DND-41 (cell line): ENCODE data around the gene THOP1.

ENCODE experiments used
- ATAC-seq: fragments of 200-7000 bp; cut with Tn5 transposase; 3 replicates; pipeline ENCODE4 v1.9.1; 2021; ENCODE audit warnings: low read depth; ENCODE audit not compliant: insufficient read depth
- DNase-seq: peaks from one replicate; pipeline ENCODE4 v3.0.0-alpha.2; 2020
- H2AFZ ChIP-seq: 2 replicates; pipeline ENCODE4 v1.6.0; 2012; ENCODE audit warnings: low read depth, low read length
- H3K27ac ChIP-seq: 2 replicates; pipeline ENCODE4 v1.5.1; 2012; ENCODE audit warnings: low read length, inconsistent platforms
- H3K27me3 ChIP-seq: fragments of 200-600 bp; sonication (generic); 2 replicates; pipeline ENCODE4 v1.6.0; 2012; ENCODE audit warnings: low read length, mild to moderate bottlenecking, inconsistent platforms; ENCODE audit not compliant: insufficient read depth, poor library complexity
- H3K36me3 ChIP-seq: 2 replicates; pipeline ENCODE4 v1.5.1; 2012; ENCODE audit warnings: low read length, inconsistent platforms; ENCODE audit not compliant: insufficient read depth
- H3K4me1 ChIP-seq: 2 replicates; pipeline ENCODE4 v1.5.1; 2012; ENCODE audit warnings: mild to moderate bottlenecking, low read length; ENCODE audit not compliant: insufficient read depth
- H3K4me2 ChIP-seq: 2 replicates; pipeline ENCODE4 v1.6.0; 2012; ENCODE audit warnings: mild to moderate bottlenecking, moderate library complexity, low read length, inconsistent platforms; ENCODE audit not compliant: insufficient read depth
- H3K4me3 ChIP-seq, 2 experiments: fragments of 200-600 bp in 1 of 2; shearing (Covaris generic) in 1 of 2; 2 replicates each; pipeline ENCODE4 v1.5.1; 2012 to 2016; ENCODE audit warnings: inconsistent platforms in 2 of 2, low read length in 2 of 2, mild to moderate bottlenecking in 2 of 2, low read depth in 1 of 2, moderate library complexity in 1 of 2
- H3K79me2 ChIP-seq: 2 replicates; pipeline ENCODE4 v1.6.0; 2012; ENCODE audit warnings: low read length, inconsistent platforms; ENCODE audit not compliant: insufficient read depth
- H3K9ac ChIP-seq: 2 replicates; pipeline ENCODE4 v1.6.0; 2012; ENCODE audit warnings: low read depth, mild to moderate bottlenecking, inconsistent platforms, low read length, moderate library complexity
- H3K9me3 ChIP-seq: 2 replicates; pipeline ENCODE4 v1.5.1; 2012; ENCODE audit warnings: low read length, moderate library complexity, mild to moderate bottlenecking, inconsistent platforms; ENCODE audit not compliant: insufficient read depth, severe bottlenecking
- H4K20me1 ChIP-seq: 2 replicates; pipeline ENCODE4 v1.6.0; 2012; ENCODE audit warnings: low read length; ENCODE audit not compliant: insufficient read depth
- CTCF ChIP-seq: IDR thresholded peaks from 2 replicates; pipeline ENCODE4 v1.5.1; 2012; ENCODE audit warnings: borderline replicate concordance, low read length, moderate library complexity, mild to moderate bottlenecking; ENCODE audit not compliant: poor library complexity, severe bottlenecking; ENCODE audit errors: extremely low read depth
- EZH2 ChIP-seq: IDR thresholded peaks from 3 replicates; pipeline ENCODE4 v1.6.1; 2012; ENCODE audit warnings: borderline replicate concordance, low read depth, mild to moderate bottlenecking, moderate library complexity, low read length, inconsistent platforms; ENCODE audit not compliant: severe bottlenecking

THOP1 gene

GRCh38 chr19:2782329-2782935 lies 2.9 kb upstream of the THOP1 start:
- Histone ChIP-seq H3K36me3 (peaks cover 31% of the 10 kb centered on the region), H3K4me1 (peaks cover 63% of the 10 kb centered on the region), H3K27ac (peak overlapping the region; percentile 85), H3K4me3 (peak overlapping the region; percentile 80 to 91; a peak in 3 of 4 replicates), H3K27me3 (no peaks in the 10 kb centered on the region), H4K20me1 (peaks cover 65% of the 10 kb centered on the region), H3K9ac (peak overlapping the region; percentile 93), H2AFZ (peak overlapping the region; percentile 77), H3K9me3 (no peaks in the 10 kb centered on the region), H3K4me2 (peak overlapping the region; percentile 72), H3K79me2 (peaks cover 83% of the 10 kb centered on the region)
- TF ChIP-seq EZH2 (no peak), CTCF (no peak)
- DNase-seq (no peak), ATAC-seq (no peak)

DNA sequence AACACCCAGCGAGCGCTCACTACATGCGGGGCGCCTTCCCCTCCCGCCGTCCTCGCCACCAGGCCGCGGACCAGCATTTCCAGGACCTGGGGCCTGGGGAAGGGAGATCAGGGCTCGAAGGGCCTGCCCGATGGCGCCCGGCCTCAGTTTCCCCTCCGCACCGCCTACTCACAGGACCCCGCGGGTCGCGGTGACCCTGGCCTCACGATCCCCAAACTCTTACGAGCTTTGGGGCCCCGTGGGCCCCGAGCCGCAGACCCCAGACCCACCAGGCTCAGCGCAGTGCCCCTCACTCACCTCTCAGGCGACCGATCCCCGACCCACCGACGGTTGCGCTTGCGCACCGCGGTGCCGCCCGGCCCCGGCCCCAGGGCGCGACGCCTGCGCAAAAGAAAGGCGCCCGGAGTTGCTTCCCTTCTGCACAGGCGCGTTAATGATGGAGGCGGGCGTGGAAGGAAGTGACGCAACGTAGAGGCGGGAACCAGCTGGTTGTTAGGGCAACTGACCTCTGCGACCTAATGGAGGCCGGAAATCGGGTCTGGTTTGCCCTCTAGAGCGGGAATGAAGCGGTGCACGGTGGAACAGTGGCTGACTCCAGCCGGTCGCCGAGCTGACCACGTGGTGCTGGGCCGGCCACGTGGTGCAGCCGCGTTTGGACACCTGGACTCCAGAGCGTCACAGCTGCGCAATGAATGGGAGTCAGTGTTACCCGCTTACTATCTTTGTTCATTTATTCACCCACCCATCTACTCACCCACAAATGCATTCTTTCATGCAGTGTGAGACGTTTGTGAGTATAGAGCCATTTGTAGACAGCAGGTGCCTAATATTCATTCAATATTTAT lies 2.1 kb upstream of the THOP1 start, which contains the start of gene SGTA:
Gene SGTA (minus strand): TSS at position 338 of the 845 bp plus-strand sequence. CDS start 14,205 bp downstream, outside the sequence.
- H3K27ac ChIP-seq = peak within 1 kb of the TSS; percentile 85

DNA sequence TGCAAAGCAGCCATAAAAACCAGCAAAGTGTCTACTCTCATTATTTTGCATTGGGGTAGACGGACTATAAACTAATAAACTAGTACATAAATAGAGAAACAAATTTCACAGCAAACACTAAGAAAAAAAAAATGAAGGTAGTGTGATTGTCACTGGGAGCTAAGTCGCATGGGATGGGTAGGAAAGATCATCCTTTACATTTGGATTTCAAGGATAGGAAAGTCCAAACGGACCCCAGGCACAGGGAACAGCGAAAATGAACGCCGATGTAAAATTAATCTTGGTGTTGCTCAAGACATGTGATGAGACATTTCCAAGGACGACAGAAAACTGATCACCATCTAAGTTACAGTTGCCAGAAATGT lies 1.5 kb upstream of the THOP1 start:
- DNase-seq = no peak
- H3K4me1 ChIP-seq = peaks cover 68% of the 10 kb centered on the region
- H3K4me2 ChIP-seq = peak overlapping the region; percentile 72
- ATAC-seq = no peak
- TF ChIP-seq CTCF (no peak), EZH2 (no peak)
- no peaks in the 10 kb centered on the region for H3K27me3 ChIP-seq
- H3K4me3 ChIP-seq = peak overlapping the region; percentile 25 to 91; a peak in 3 of 4 replicates
- H3K9me3 ChIP-seq = no peaks in the 10 kb centered on the region
- H3K79me2 ChIP-seq = peaks cover 83% of the 10 kb centered on the region
- peak overlapping the region; percentile 75 for H2AFZ ChIP-seq
- peaks cover 63% of the 10 kb centered on the region for H4K20me1 ChIP-seq
- H3K27ac ChIP-seq = peak overlapping the region; percentile 84
- peak overlapping the region; percentile 93 for H3K9ac ChIP-seq
- H3K36me3 ChIP-seq = peaks cover 32% of the 10 kb centered on the region

More for the DNA sequence above, 2.1 kb upstream of the THOP1 start, which contains the start of gene SGTA:
- Histone ChIP-seq H3K4me1 (peaks cover 68% of the 10 kb centered on the region), H2AFZ (peak within 1 kb of the TSS; percentile 77), H3K36me3 (peaks cover 32% of the 10 kb centered on the region), H3K9ac (peak within 1 kb of the TSS; percentile 93), H3K79me2 (peaks cover 83% of the 10 kb centered on the region), H3K4me2 (peak within 1 kb of the TSS; percentile 72), H3K4me3 (peak within 1 kb of the TSS; percentile 80 to 91; a peak in 3 of 4 replicates), H3K27me3 (no peaks in the 10 kb centered on the region), H4K20me1 (peaks cover 65% of the 10 kb centered on the region), H3K9me3 (no peaks in the 10 kb centered on the region)
- peak; percentile 72 for ATAC-seq
- TF ChIP-seq CTCF (peak; percentile 67), EZH2 (no peak)
- DNase-seq = peak; percentile 98
